ENCODE measurements around the gene PKN1.

GRCh38 chr19:14507704-14508542 lies 74.8 kb downstream of the PKN1 start:
- TF ChIP-seq POLR2AphosphoS5 (IDR thresholded peaks at IDR 0.05; ENCODE audit: borderline replicate concordance, low read depth, low read length) (no peak), EZH2 (IDR thresholded peaks at IDR 0.05) (no peak), FOXP2 (optimal IDR thresholded peaks at IDR 0.05; ENCODE audit: control extremely low read depth, extremely low read length, insufficient read depth) (no peak)

Data from SK-N-MC (cell line).